HG03175 (cell line): ENCODE results near the gene ERCC6L2.

Experiments used
- ATAC-seq: cut with Tn5 transposase; IDR thresholded peaks from one replicate; pipeline ENCODE4 v1.9.1; 2021; ENCODE audit warnings: mild to moderate bottlenecking, moderate library complexity; ENCODE audit not compliant: unreplicated experiment

ERCC6L2 gene

GRCh38 chr9:96015876-96016686 lies 140.6 kb downstream of the ERCC6L2 start:
- ATAC-seq: no peak
